HG03520 (cell line): ENCODE data around the gene HJURP.

Experiments
- ATAC-seq: cut with Tn5 transposase; IDR thresholded peaks from one replicate; pipeline ENCODE4 v1.9.1; 2021; ENCODE audit warnings: mild to moderate bottlenecking, moderate library complexity; ENCODE audit not compliant: unreplicated experiment

Gene HJURP

GRCh38 chr2:233831011-233831721, 23.2 kb downstream of the HJURP start:
- ATAC-seq: no peak

GRCh38 chr2:233830111-233830802, 24.1 kb downstream of the HJURP start:
- ATAC-seq: no peak

- ATAC-seq: no peak
Observed at GRCh38 chr2:233829193-233830110, 24.9 kb downstream of the HJURP start.

GRCh38 chr2:233828546-233829192, 25.7 kb downstream of the HJURP start:
- no peak for ATAC-seq

GRCh38 chr2:233824373-233824772, 30.0 kb downstream of the HJURP start:
- no peak for ATAC-seq

- ATAC-seq: no peak
Observed at GRCh38 chr2:233823731-233824121, 30.6 kb downstream of the HJURP start.

- ATAC-seq: no peak
Observed at GRCh38 chr2:233822781-233823730, 31.3 kb downstream of the HJURP start.

- no peak for ATAC-seq
Observed at GRCh38 chr2:233822101-233822771, 32.1 kb downstream of the HJURP start.

- ATAC-seq: no peak
Observed at GRCh38 chr2:233821709-233822100, 32.6 kb downstream of the HJURP start.

- no peak for ATAC-seq
Observed at GRCh38 chr2:233821196-233821595, 33.1 kb downstream of the HJURP start.

- no peak for ATAC-seq
Observed at GRCh38 chr2:233820774-233821105, 33.6 kb downstream of the HJURP start.

GRCh38 chr2:233819884-233820773, 34.2 kb downstream of the HJURP start:
- no peak for ATAC-seq

GRCh38 chr2:233818639-233819621, 35.4 kb downstream of the HJURP start:
- ATAC-seq: no peak

- ATAC-seq: no peak
Observed at GRCh38 chr2:233817995-233818638, 36.2 kb downstream of the HJURP start.

GRCh38 chr2:233817361-233817911, 36.9 kb downstream of the HJURP start:
- ATAC-seq: no peak

GRCh38 chr2:233816771-233817170, 37.6 kb downstream of the HJURP start:
- ATAC-seq: no peak
